ENCODE results near the gene ARMH4. TPM values are rescaled to one million over a fixed set of nuclear protein-coding genes. Genes with fewer than 3 reads are reported as not detected.

The ARMH4 gene
- polyA plus RNA-seq, 1 donor (not counting 4 experiments of a cell fraction or from before 2014, with no cell fraction given) = 0.56 TPM

DNA sequence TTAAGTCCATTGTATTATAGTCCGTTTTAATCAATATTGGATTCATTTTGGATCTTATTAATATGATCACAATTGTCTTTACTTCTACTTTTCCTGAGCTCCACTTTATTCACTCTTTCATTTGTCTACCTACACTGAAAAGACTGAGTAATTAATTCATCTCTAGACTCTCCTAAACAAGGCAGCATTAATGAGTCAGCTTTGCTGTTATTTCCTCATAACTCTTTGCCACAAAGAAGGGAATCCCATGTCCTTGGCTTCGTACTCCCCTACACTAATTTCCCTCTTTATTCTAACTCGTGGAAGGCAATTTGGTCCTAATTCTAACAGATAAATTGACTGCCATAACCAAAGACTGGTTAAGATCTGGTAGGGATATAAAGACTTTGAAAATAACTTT lies 91.9 kb downstream of the ARMH4 start:
- no peak overlapping the region for H3K9ac ChIP-seq (ENCODE audit: control insufficient read depth, extremely low read depth, insufficient read depth, low read length)
- no peak for FAIRE-seq
- no peak for DNase-seq (ENCODE audit: low read depth, low spot score)

DNA sequence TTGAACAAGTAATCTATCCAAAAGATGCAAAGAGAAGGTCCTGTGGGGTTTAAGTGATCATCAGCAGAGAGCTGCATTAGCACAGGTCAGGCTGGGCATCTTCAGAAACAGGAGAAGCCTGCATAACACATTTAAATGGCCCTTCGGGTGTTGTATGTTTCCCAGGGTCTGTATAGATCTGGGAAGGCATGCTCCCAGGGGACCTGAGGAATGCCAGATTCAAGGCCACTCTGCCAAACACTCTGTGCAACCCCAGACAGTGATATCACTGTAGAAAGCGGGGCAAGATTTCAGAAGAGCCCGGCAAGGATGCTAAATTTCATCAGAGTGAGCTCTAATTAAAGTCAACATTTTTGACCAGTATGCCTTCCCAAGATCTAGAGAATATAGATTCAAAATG lies 92.9 kb downstream of the ARMH4 start:
- Histone ChIP-seq H3K4me3 (ENCODE audit: control insufficient read depth in 2 of 3, extremely low read depth in 1 of 3, insufficient read depth in 2 of 3, low read depth in 1 of 3, low read length in 3 of 3) (no peak overlapping the region), H3K36me3 (ENCODE audit: control insufficient read depth in 2 of 2, extremely low read depth in 1 of 2, insufficient read depth in 2 of 2, low read length in 2 of 2) (no peaks in the 10 kb centered on the region), H3K4me1 (ENCODE audit: control insufficient read depth, extremely low read depth, insufficient read depth, low read length) (no peaks in the 10 kb centered on the region), H3K27ac (ENCODE audit: control insufficient read depth, insufficient read depth, low read length) (no peak overlapping the region), H3K9ac (ENCODE audit: control insufficient read depth, extremely low read depth, insufficient read depth, low read length) (no peak overlapping the region), H3K9me3 (ENCODE audit: control insufficient read depth, low read depth, low read length) (no peaks in the 10 kb centered on the region), H3K79me2 (ENCODE audit: control insufficient read depth, insufficient read depth, low read length) (no peaks in the 10 kb centered on the region), H3K27me3 (ENCODE audit: control insufficient read depth, extremely low read depth, insufficient read depth, low read length) (peaks cover 4% of the 10 kb centered on the region), H2AFZ (ENCODE audit: control insufficient read depth, low read length) (no peak overlapping the region), H4K20me1 (ENCODE audit: control insufficient read depth, extremely low read depth, insufficient read depth, low read length) (no peaks in the 10 kb centered on the region), H3K4me2 (ENCODE audit: control insufficient read depth, extremely low read depth, insufficient read depth, low read depth, low read length) (no peak overlapping the region), H3K9me1 (ENCODE audit: control insufficient read depth, extremely low read depth, insufficient read depth, low read length) (no peaks in the 10 kb centered on the region)
- no peak for TF ChIP-seq EZH2 (IDR thresholded peaks at IDR 0.05; ENCODE audit: low read length)
- TF ChIP-seq, protein P1, sequence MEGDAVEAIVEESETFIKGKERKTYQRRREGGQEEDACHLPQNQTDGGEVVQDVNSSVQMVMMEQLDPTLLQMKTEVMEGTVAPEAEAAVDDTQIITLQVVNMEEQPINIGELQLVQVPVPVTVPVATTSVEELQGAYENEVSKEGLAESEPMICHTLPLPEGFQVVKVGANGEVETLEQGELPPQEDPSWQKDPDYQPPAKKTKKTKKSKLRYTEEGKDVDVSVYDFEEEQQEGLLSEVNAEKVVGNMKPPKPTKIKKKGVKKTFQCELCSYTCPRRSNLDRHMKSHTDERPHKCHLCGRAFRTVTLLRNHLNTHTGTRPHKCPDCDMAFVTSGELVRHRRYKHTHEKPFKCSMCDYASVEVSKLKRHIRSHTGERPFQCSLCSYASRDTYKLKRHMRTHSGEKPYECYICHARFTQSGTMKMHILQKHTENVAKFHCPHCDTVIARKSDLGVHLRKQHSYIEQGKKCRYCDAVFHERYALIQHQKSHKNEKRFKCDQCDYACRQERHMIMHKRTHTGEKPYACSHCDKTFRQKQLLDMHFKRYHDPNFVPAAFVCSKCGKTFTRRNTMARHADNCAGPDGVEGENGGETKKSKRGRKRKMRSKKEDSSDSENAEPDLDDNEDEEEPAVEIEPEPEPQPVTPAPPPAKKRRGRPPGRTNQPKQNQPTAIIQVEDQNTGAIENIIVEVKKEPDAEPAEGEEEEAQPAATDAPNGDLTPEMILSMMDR (optimal IDR thresholded peaks at IDR 0.05 in 1 of 3, IDR thresholded peaks at IDR 0.05 in 1 of 3, conservative IDR thresholded peaks at IDR 0.05 in 1 of 3; ENCODE audit: extremely low read depth in 1 of 3, insufficient read depth in 2 of 3, low read length in 3 of 3) = no peak
- DNase-seq (ENCODE audit: low read depth, low spot score) = no peak
- dilution Hi-C loops (cut with MboI; ENCODE audit: extremely low pct_ligation_motif_present, low sequenced_read_pairs) = no loop called here
- no peak for FAIRE-seq

More for the DNA sequence above, 91.9 kb downstream of the ARMH4 start:
- H3K4me1 ChIP-seq (ENCODE audit: control insufficient read depth, extremely low read depth, insufficient read depth, low read length) = no peaks in the 10 kb centered on the region
- dilution Hi-C loops (cut with MboI; ENCODE audit: extremely low pct_ligation_motif_present, low sequenced_read_pairs) = no loop called here
- no peak overlapping the region for H3K27ac ChIP-seq (ENCODE audit: control insufficient read depth, insufficient read depth, low read length)
- H3K27me3 ChIP-seq (ENCODE audit: control insufficient read depth, extremely low read depth, insufficient read depth, low read length) = peaks cover 4% of the 10 kb centered on the region
- no peak overlapping the region for H3K4me3 ChIP-seq (ENCODE audit: control insufficient read depth in 2 of 3, extremely low read depth in 1 of 3, insufficient read depth in 2 of 3, low read depth in 1 of 3, low read length in 3 of 3)
- H2AFZ ChIP-seq (ENCODE audit: control insufficient read depth, low read length) = no peak overlapping the region
- no peaks in the 10 kb centered on the region for H3K9me3 ChIP-seq (ENCODE audit: control insufficient read depth, low read depth, low read length)
- TF ChIP-seq, protein P1 (optimal IDR thresholded peaks at IDR 0.05 in 1 of 3, IDR thresholded peaks at IDR 0.05 in 1 of 3, conservative IDR thresholded peaks at IDR 0.05 in 1 of 3; ENCODE audit: extremely low read depth in 1 of 3, insufficient read depth in 2 of 3, low read length in 3 of 3) = no peak
- TF ChIP-seq EZH2 (IDR thresholded peaks at IDR 0.05; ENCODE audit: low read length) = no peak
- no peaks in the 10 kb centered on the region for H3K79me2 ChIP-seq (ENCODE audit: control insufficient read depth, insufficient read depth, low read length)
- no peak overlapping the region for H3K4me2 ChIP-seq (ENCODE audit: control insufficient read depth, extremely low read depth, insufficient read depth, low read depth, low read length)
- no peaks in the 10 kb centered on the region for H4K20me1 ChIP-seq (ENCODE audit: control insufficient read depth, extremely low read depth, insufficient read depth, low read length)
- H3K36me3 ChIP-seq (ENCODE audit: control insufficient read depth in 2 of 2, extremely low read depth in 1 of 2, insufficient read depth in 2 of 2, low read length in 2 of 2) = no peaks in the 10 kb centered on the region
- H3K9me1 ChIP-seq (ENCODE audit: control insufficient read depth, extremely low read depth, insufficient read depth, low read length) = no peaks in the 10 kb centered on the region

All from keratinocyte (primary cell).